Nephron progenitor cell (in vitro differentiated cells): ENCODE data around the gene YWHAB.

Source experiments
- DNase-seq: peaks from one replicate; pipeline ENCODE4 v3.0.0; 2021
- H3K27ac Mint-ChIP-seq: 2 replicates; pipeline ENCODE4 v1.8.0; 2021; ENCODE audit warnings: mild to moderate bottlenecking, moderate library complexity, mixed read lengths
- H3K27me3 Mint-ChIP-seq: 2 replicates; pipeline ENCODE4 v1.8.0; 2021; ENCODE audit warnings: mild to moderate bottlenecking, low read depth, mixed read lengths; ENCODE audit not compliant: poor library complexity
- H3K36me3 Mint-ChIP-seq: 2 replicates; pipeline ENCODE4 v1.8.0; 2021; ENCODE audit warnings: low read depth, mixed read lengths
- H3K4me1 Mint-ChIP-seq: 2 replicates; pipeline ENCODE4 v1.8.0; 2021; ENCODE audit warnings: mixed read lengths
- H3K4me3 Mint-ChIP-seq: 2 replicates; pipeline ENCODE4 v1.8.0; 2021; ENCODE audit warnings: mild to moderate bottlenecking, moderate library complexity, mixed read lengths
- H3K9me3 Mint-ChIP-seq: 2 replicates; pipeline ENCODE4 v1.8.0; 2021; ENCODE audit warnings: mild to moderate bottlenecking, moderate library complexity, mixed read lengths
- TF ChIP-seq, protein P1 (sequence below): fragments of 200-600 bp; sonication (generic); IDR thresholded peaks from 2 replicates; pipeline ENCODE4 v1.5.0; 2021; ENCODE audit warnings: antibody characterized with exemption

The YWHAB gene

DNA sequence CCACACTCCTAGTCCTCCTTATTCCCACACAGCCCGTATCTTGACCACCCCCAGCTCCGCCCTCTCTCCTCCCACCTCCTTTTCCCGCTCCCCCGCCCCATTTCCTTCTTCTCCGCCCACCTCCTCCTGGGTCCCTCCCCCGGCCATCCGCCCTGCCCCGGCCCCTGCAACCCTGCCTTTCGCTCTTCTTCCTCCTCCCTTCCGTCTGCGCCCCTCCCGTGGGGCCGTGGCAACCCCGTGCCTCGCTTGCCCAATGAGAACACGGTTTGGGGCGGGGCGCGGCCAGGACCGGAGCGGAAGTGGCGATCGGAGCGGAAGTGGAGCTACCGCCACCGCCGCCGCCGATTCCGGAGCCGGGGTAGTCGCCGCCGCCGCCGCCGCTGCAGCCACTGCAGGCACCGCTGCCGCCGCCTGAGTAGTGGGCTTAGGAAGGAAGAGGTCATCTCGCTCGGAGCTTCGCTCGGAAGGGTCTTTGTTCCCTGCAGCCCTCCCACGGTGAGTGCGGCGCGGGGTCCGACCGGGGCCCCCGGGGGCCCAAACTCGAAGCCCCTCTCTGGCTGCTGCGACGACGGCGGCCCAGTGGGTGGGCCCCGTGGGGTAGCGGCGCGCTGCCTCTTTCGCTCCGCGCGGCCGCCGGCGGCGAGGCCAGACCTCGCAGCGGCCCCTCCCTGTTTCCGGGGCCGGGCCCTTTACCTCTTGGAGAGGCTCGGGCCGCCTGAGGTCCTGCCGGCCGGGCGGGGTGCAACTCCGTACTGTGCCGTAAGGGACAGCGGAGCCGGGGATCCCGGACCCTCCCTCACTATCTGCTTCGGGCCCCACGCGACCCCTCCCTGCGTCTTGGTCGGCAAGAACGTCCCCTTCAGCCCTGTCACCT is at the start of gene YWHAB:
Gene YWHAB, plus strand, starts transcription at position 314 of the 874 bp plus-strand sequence. CDS start 15,829 bp downstream, outside the sequence.
- Mint-ChIP-seq H3K36me3 (peaks cover 6% of the 10 kb centered on the region), H3K9me3 (no peaks in the 10 kb centered on the region), H3K4me1 (peaks cover 47% of the 10 kb centered on the region), H3K27ac (peak within 1 kb of the TSS; percentile 51), H3K27me3 (peaks cover 22% of the 10 kb centered on the region), H3K4me3 (peak within 1 kb of the TSS; percentile 96)
- peak; percentile 99 for DNase-seq
- TF ChIP-seq, protein P1, sequence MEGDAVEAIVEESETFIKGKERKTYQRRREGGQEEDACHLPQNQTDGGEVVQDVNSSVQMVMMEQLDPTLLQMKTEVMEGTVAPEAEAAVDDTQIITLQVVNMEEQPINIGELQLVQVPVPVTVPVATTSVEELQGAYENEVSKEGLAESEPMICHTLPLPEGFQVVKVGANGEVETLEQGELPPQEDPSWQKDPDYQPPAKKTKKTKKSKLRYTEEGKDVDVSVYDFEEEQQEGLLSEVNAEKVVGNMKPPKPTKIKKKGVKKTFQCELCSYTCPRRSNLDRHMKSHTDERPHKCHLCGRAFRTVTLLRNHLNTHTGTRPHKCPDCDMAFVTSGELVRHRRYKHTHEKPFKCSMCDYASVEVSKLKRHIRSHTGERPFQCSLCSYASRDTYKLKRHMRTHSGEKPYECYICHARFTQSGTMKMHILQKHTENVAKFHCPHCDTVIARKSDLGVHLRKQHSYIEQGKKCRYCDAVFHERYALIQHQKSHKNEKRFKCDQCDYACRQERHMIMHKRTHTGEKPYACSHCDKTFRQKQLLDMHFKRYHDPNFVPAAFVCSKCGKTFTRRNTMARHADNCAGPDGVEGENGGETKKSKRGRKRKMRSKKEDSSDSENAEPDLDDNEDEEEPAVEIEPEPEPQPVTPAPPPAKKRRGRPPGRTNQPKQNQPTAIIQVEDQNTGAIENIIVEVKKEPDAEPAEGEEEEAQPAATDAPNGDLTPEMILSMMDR: no peak

DNA sequence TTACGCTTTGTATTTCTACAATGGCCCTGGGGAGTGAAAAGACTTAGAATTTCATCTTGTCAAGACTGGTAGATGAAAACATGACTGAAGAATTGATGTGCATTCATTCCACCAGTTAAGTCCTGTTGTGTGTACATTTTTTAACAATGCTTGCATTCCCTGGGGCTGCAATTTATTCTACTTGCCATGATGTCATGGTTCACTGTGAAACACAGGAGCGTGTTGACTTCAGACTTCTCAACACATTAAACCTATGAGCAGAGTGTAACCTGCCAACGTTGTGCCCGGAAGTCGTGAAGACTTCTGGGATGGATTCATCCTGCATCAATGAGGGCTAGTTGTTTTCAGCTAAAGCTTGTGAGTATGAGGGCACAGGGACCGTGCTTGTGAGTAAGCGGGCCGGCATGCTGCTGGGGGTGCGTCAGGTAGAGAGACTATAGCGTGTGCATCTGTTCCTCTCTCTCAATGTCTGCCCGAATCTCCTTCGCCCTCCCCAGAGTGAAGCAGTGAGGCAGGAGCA is 48.8 kb upstream of the YWHAB start:
- Mint-ChIP-seq H3K4me3 (no peak overlapping the region), H3K9me3 (peaks cover 12% of the 10 kb centered on the region), H3K27ac (no peak overlapping the region), H3K36me3 (peaks cover 4% of the 10 kb centered on the region), H3K27me3 (peaks cover 11% of the 10 kb centered on the region), H3K4me1 (peaks cover 7% of the 10 kb centered on the region)
- TF ChIP-seq, protein P1: no peak
- no peak for DNase-seq

DNA sequence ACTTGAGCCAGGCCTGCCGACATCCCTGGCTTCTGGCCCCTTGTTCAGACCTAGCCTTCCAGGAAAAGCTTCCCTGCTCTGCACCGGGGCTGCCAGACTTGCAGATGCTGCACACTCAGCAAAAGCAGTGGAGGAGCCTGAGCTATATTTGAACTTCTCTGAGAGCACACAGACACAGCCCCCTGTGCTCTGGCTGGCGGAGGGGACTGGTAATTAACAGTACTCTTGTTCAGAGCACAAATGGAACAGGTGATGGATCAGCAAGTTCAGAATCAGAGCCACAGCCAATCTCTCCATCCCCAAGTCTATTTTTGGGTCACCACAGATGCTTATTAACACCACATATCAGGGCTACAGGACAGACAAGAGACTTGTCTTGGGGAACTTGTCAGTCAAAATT is 47.6 kb upstream of the YWHAB start:
- Mint-ChIP-seq H3K27me3 (peaks cover 12% of the 10 kb centered on the region), H3K36me3 (peaks cover 4% of the 10 kb centered on the region), H3K4me1 (peaks cover 1% of the 10 kb centered on the region), H3K27ac (no peak overlapping the region), H3K9me3 (peaks cover 6% of the 10 kb centered on the region), H3K4me3 (no peak overlapping the region)
- DNase-seq: no peak
- TF ChIP-seq, protein P1: no peak

DNA sequence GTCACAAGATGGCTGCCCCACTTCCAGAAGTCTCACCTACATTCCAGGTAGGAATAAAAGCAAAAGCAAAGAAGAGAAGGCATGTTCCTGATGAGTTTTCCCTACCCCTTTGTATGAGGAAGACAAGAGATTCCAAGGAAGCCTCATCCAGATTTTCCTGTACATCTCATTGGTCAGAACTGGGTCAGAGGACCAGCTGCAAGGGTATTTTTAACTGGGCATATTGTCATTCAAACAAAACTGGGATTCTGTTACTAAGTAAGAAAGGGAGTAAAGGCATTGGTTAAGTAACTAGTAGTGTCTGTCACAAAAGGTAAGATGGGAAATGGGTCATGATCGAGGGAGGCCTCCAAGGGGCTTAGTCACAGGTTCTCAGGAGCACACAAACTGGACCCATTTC is 47.0 kb upstream of the YWHAB start:
- H3K4me3 Mint-ChIP-seq: no peak overlapping the region
- H3K27me3 Mint-ChIP-seq: peaks cover 14% of the 10 kb centered on the region
- peaks cover 4% of the 10 kb centered on the region for H3K36me3 Mint-ChIP-seq
- H3K27ac Mint-ChIP-seq: no peak overlapping the region
- DNase-seq: no peak
- TF ChIP-seq, protein P1: no peak
- no peaks in the 10 kb centered on the region for H3K4me1 Mint-ChIP-seq
- H3K9me3 Mint-ChIP-seq: peaks cover 5% of the 10 kb centered on the region

- Mint-ChIP-seq H3K36me3 (peaks cover 4% of the 10 kb centered on the region), H3K9me3 (peaks cover 5% of the 10 kb centered on the region), H3K4me3 (no peak overlapping the region), H3K27ac (no peak overlapping the region), H3K27me3 (peaks cover 17% of the 10 kb centered on the region), H3K4me1 (no peaks in the 10 kb centered on the region)
- DNase-seq: no peak
- TF ChIP-seq, protein P1: no peak
These were observed 46.0 kb upstream of the YWHAB start for GRCh38 chr20:44839481-44839880.
